T follicular helper cell (primary cell): ENCODE data around the gene ERC2.

Source experiments
- DNase-seq: peaks from one replicate; pipeline ENCODE4 v3.0.0-alpha.2; 2020; ENCODE audit warnings: low read depth

ERC2 gene

GRCh38 chr3:55647063-55647462, 821.2 kb downstream of the ERC2 start:
- DNase-seq = no peak

GRCh38 chr3:55646121-55646520, 822.1 kb downstream of the ERC2 start:
- DNase-seq = no peak

- no peak for DNase-seq
Observed at GRCh38 chr3:55645422-55645821, 822.8 kb downstream of the ERC2 start.

- DNase-seq = no peak
Observed at GRCh38 chr3:55643283-55643682, 825.0 kb downstream of the ERC2 start.

GRCh38 chr3:55641964-55642363, 826.3 kb downstream of the ERC2 start:
- DNase-seq = no peak

- DNase-seq = no peak
Observed at GRCh38 chr3:55639896-55640765, 828.1 kb downstream of the ERC2 start.

- no peak for DNase-seq
Observed at GRCh38 chr3:55639143-55639542, 829.1 kb downstream of the ERC2 start.

- DNase-seq = no peak
Observed at GRCh38 chr3:55637906-55638638, 830.2 kb downstream of the ERC2 start.

- no peak for DNase-seq
Observed at GRCh38 chr3:55636300-55637195, 831.7 kb downstream of the ERC2 start.

- no peak for DNase-seq
Observed at GRCh38 chr3:55634345-55634744, 833.9 kb downstream of the ERC2 start.

- no peak for DNase-seq
Observed at GRCh38 chr3:55633333-55633732, 834.9 kb downstream of the ERC2 start.

- no peak for DNase-seq
Observed at GRCh38 chr3:55631766-55632331, 836.4 kb downstream of the ERC2 start.

- no peak for DNase-seq
Observed at GRCh38 chr3:55630921-55631299, 837.4 kb downstream of the ERC2 start.

- DNase-seq = no peak
Observed at GRCh38 chr3:55630280-55630920, 837.9 kb downstream of the ERC2 start.

GRCh38 chr3:55629432-55629831, 838.8 kb downstream of the ERC2 start:
- DNase-seq = no peak

GRCh38 chr3:55626279-55626665, 842.0 kb downstream of the ERC2 start:
- no peak for DNase-seq

- no peak for DNase-seq
Observed at GRCh38 chr3:55624238-55624637, 844.0 kb downstream of the ERC2 start.

- no peak for DNase-seq
Observed at GRCh38 chr3:55623786-55624185, 844.5 kb downstream of the ERC2 start.

GRCh38 chr3:55622733-55623132, 845.5 kb downstream of the ERC2 start:
- DNase-seq = no peak

- DNase-seq = no peak
Observed at GRCh38 chr3:55622116-55622515, 846.2 kb downstream of the ERC2 start.

- DNase-seq = no peak
Observed at GRCh38 chr3:55621648-55622047, 846.6 kb downstream of the ERC2 start.
